Brain microvascular endothelial cell (primary cell): ENCODE data around the gene CALM1.

Experiments
- DNase-seq: peaks from one replicate; pipeline ENCODE4 v3.0.0-alpha.2; 2020
- H3K27ac ChIP-seq: fragments of 250-450 bp; sonication (Bioruptor Pico); 2 replicates; pipeline ENCODE4 v1.5.1; 2020; ENCODE audit warnings: mild to moderate bottlenecking, moderate library complexity
- H3K27me3 ChIP-seq: fragments of 250-450 bp; sonication (Bioruptor Pico); replicated peaks from 2 replicates; pipeline ENCODE4 v1.5.1; 2020; ENCODE audit warnings: mild to moderate bottlenecking
- H3K36me3 ChIP-seq: fragments of 250-450 bp; sonication (Bioruptor Pico); replicated peaks from 2 replicates; pipeline ENCODE4 v1.5.1; 2020; ENCODE audit warnings: mild to moderate bottlenecking
- H3K4me3 ChIP-seq: 2 replicates; pipeline ENCODE4 v1.5.1; 2011; ENCODE audit warnings: low read depth, mild to moderate bottlenecking, control low read depth, low read length, moderate library complexity
- CTCF ChIP-seq: IDR thresholded peaks from 2 replicates; pipeline ENCODE4 v1.5.1; 2011; ENCODE audit warnings: low read depth, mild to moderate bottlenecking, moderate library complexity, low read length, control low read depth, inconsistent platforms; ENCODE audit errors: missing control alignments
- in situ Hi-C: cut with HindIII; loops from 2 replicates; pipeline ENCODE4 v1.10.0; 2017; ENCODE audit warnings: low sequenced_read_pairs, low pct_ligation_motif_present

CALM1 gene

GRCh38 chr14:90434370-90435020 lies 37.7 kb downstream of the CALM1 start:
- Histone ChIP-seq H3K36me3 (no peaks in the 10 kb centered on the region), H3K27me3 (no peaks in the 10 kb centered on the region), H3K4me3 (no peak overlapping the region), H3K27ac (no peak overlapping the region)
- no peak for DNase-seq
- TF ChIP-seq CTCF: no peak
- in situ Hi-C loops: no loop called here

GRCh38 chr14:90438841-90439240 lies 42.0 kb downstream of the CALM1 start:
- Histone ChIP-seq H3K27ac (no peak overlapping the region), H3K36me3 (no peaks in the 10 kb centered on the region), H3K27me3 (no peaks in the 10 kb centered on the region), H3K4me3 (no peak overlapping the region)
- no peak for DNase-seq
- in situ Hi-C loops: no loop called here
- TF ChIP-seq CTCF: no peak

GRCh38 chr14:90440021-90440451 lies 43.2 kb downstream of the CALM1 start:
- Histone ChIP-seq H3K27me3 (no peaks in the 10 kb centered on the region), H3K36me3 (no peaks in the 10 kb centered on the region), H3K4me3 (no peak overlapping the region), H3K27ac (no peak overlapping the region)
- no peak for DNase-seq
- in situ Hi-C loops: no loop called here
- TF ChIP-seq CTCF: no peak

GRCh38 chr14:90440592-90440991 lies 43.8 kb downstream of the CALM1 start:
- no peak for DNase-seq
- no peak for TF ChIP-seq CTCF
- in situ Hi-C loops: no loop called here

GRCh38 chr14:90442388-90442787 lies 45.6 kb downstream of the CALM1 start:
- Histone ChIP-seq H3K4me3 (no peak overlapping the region), H3K36me3 (no peaks in the 10 kb centered on the region), H3K27me3 (no peaks in the 10 kb centered on the region), H3K27ac (no peak overlapping the region)
- no peak for TF ChIP-seq CTCF
- no peak for DNase-seq
- in situ Hi-C loops: no loop called here

More at GRCh38 chr14:90440592-90440991, 43.8 kb downstream of the CALM1 start:
- Histone ChIP-seq H3K36me3 (no peaks in the 10 kb centered on the region), H3K4me3 (no peak overlapping the region), H3K27ac (no peak overlapping the region), H3K27me3 (no peaks in the 10 kb centered on the region)
